ENCODE data around the gene BRD2.

BRD2 gene

GRCh38 chr6:32983964-32984621 lies 15.7 kb downstream of the BRD2 start:
- DNase-seq (ENCODE audit: low read depth): no peak
- H3K4me3 ChIP-seq (ENCODE audit: low read depth, low read length): no peak overlapping the region

GRCh38 chr6:32984622-32985389 lies 16.4 kb downstream of the BRD2 start:
- H3K4me3 ChIP-seq (ENCODE audit: low read depth, low read length): no peak overlapping the region
- DNase-seq (ENCODE audit: low read depth): peak; percentile 34

- DNase-seq (ENCODE audit: low read depth): no peak
- H3K4me3 ChIP-seq (ENCODE audit: low read depth, low read length): no peak overlapping the region
Measured at GRCh38 chr6:32989368-32989767, 21.0 kb downstream of the BRD2 start.

GRCh38 chr6:32991972-32992371 lies 23.6 kb downstream of the BRD2 start:
- H3K4me3 ChIP-seq (ENCODE audit: low read depth, low read length): no peak overlapping the region
- no peak for DNase-seq (ENCODE audit: low read depth)

GRCh38 chr6:32993363-32993973 lies 25.1 kb downstream of the BRD2 start:
- H3K4me3 ChIP-seq (ENCODE audit: low read depth, low read length): no peak overlapping the region
- DNase-seq (ENCODE audit: low read depth): no peak

- H3K4me3 ChIP-seq (ENCODE audit: low read depth, low read length): no peak overlapping the region
- DNase-seq (ENCODE audit: low read depth): no peak
Measured at GRCh38 chr6:32995448-32995847, 27.1 kb downstream of the BRD2 start.

- DNase-seq (ENCODE audit: low read depth): no peak
- no peak overlapping the region for H3K4me3 ChIP-seq (ENCODE audit: low read depth, low read length)
Measured at GRCh38 chr6:33000055-33000454, 31.7 kb downstream of the BRD2 start.

- no peak overlapping the region for H3K4me3 ChIP-seq (ENCODE audit: low read depth, low read length)
- DNase-seq (ENCODE audit: low read depth): no peak
Measured at GRCh38 chr6:33001685-33002084, 33.3 kb downstream of the BRD2 start.

GRCh38 chr6:33004940-33005339 lies 36.5 kb downstream of the BRD2 start:
- no peak overlapping the region for H3K4me3 ChIP-seq (ENCODE audit: low read depth, low read length)
- no peak for DNase-seq (ENCODE audit: low read depth)

GRCh38 chr6:33007831-33008400 lies 39.5 kb downstream of the BRD2 start:
- no peak for DNase-seq (ENCODE audit: low read depth)
- H3K4me3 ChIP-seq (ENCODE audit: low read depth, low read length): no peak overlapping the region

GRCh38 chr6:33008944-33009861 lies 40.8 kb downstream of the BRD2 start, which contains the start of gene HLA-DOA:
TSS of gene HLA-DOA (minus strand) at chr6:33009591.
- no peak within 1 kb of the TSS for H3K4me3 ChIP-seq (ENCODE audit: low read depth, low read length)
- DNase-seq (ENCODE audit: low read depth): no peak

- DNase-seq (ENCODE audit: low read depth): no peak
- H3K4me3 ChIP-seq (ENCODE audit: low read depth, low read length): no peak overlapping the region
Measured at GRCh38 chr6:33010356-33010755, 42.0 kb downstream of the BRD2 start.

- no peak for DNase-seq (ENCODE audit: low read depth)
- H3K4me3 ChIP-seq (ENCODE audit: low read depth, low read length): no peak overlapping the region
Measured at GRCh38 chr6:33013608-33014007, 45.2 kb downstream of the BRD2 start.

GRCh38 chr6:33014841-33015634 lies 46.6 kb downstream of the BRD2 start:
- peak; percentile 54 for DNase-seq (ENCODE audit: low read depth)
- H3K4me3 ChIP-seq (ENCODE audit: low read depth, low read length): no peak overlapping the region

GRCh38 chr6:33015798-33016197 lies 47.4 kb downstream of the BRD2 start:
- no peak for DNase-seq (ENCODE audit: low read depth)
- H3K4me3 ChIP-seq (ENCODE audit: low read depth, low read length): no peak overlapping the region

- no peak overlapping the region for H3K4me3 ChIP-seq (ENCODE audit: low read depth, low read length)
- no peak for DNase-seq (ENCODE audit: low read depth)
Measured at GRCh38 chr6:33017018-33017417, 48.6 kb downstream of the BRD2 start.

- no peak for DNase-seq (ENCODE audit: low read depth)
- H3K4me3 ChIP-seq (ENCODE audit: low read depth, low read length): no peak overlapping the region
Measured at GRCh38 chr6:33017694-33018353, 49.4 kb downstream of the BRD2 start.

GRCh38 chr6:33018418-33018817 lies 50.0 kb downstream of the BRD2 start:
- DNase-seq (ENCODE audit: low read depth): no peak
- no peak overlapping the region for H3K4me3 ChIP-seq (ENCODE audit: low read depth, low read length)
